HG03025 (cell line): ENCODE measurements around the gene NEO1.

ENCODE experiments used
- ATAC-seq: cut with Tn5 transposase; IDR thresholded peaks from one replicate; pipeline ENCODE4 v1.9.1; 2021; ENCODE audit warnings: mild to moderate bottlenecking, moderate library complexity; ENCODE audit not compliant: unreplicated experiment, low FRiP score

Gene NEO1

DNA sequence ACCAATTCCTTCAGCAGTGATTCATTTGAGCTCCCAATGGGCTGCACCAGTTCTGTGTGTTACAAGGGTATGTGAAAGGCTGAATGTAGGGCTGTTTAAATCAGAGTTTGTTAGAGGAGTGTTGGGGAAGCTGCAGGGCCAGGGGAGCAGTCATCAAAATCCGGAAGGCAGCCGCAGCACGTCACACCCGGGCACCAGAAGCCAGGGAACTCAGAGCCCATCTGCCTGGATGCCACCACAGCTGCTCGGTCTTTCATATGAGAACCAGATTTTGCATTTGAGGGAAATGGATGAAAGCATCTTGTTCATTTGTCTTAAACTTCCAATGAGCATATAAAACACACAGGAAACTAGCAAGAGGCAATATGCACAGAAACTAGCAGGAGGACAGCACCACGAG, 24.2 kb upstream of the NEO1 start:
- ATAC-seq: no peak

DNA sequence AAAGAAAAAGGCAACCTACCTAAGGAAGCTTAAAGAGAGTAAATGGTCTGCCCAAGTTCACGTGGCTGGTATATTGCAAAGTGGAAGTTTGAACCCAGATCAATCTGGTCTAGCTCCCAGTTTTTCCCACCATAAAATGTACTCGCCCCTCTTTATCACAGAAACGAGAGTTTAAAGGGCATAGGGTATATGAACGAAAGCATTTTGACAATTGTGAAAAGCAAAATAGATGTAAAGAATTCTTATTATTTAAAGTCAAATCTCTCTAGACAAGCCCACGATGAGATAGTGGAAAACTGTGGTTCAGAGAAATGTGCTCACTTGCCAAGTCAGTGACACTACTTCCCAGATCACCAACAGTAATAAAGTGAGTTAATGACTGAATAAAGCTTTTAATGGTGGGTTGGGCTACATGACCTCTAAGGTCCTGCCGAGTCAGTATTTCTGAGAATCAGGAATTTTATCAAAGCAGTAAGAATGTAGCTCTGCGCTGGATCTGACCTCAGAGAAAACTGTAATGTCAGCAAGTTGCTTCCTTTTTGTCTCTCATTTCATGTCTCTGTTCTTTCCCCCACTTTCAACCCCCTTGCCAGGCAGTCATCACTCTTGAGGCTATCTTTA, 23.3 kb upstream of the NEO1 start:
- no peak for ATAC-seq

GRCh38 chr15:73030122-73030679, 22.1 kb upstream of the NEO1 start:
- no peak for ATAC-seq

DNA sequence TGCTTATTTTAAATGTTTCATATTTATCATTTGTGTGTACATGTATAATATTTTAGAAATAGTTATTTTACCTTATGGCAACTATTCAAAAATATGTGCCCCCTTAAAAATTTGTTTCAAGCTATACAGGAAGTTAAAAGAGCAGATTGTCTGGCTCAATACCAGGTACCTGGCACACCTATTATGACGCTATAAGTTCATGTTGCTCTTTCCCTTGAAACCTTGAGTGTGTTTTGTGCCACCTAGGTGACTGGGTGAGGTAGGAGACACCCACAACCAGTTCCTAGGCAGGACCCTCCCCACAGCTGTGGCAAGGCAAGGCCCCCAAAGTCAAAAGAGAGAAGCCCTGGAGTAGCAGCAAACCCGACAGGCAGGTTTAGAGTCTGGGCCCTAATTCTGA, 20.6 kb upstream of the NEO1 start:
- ATAC-seq: no peak

DNA sequence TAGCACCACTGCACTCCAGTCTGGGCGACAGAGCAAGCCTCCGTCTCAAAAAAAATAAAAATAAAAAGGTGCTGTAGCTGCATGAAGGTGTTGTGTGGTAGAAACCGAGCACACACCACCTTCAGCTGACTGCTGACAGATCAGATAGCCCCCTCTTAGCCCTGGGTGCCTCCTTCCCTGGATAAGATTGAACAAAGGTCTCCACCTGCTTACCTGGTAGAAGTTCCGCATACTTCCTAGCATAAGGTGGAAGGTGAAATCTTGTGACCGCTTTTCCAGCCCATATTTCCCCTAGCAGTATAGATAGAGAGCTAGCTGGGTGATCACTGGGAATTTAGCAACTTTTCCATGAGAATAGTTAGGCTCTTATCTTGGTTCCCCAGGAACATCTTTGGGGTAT, 18.7 kb upstream of the NEO1 start:
- ATAC-seq: no peak

DNA sequence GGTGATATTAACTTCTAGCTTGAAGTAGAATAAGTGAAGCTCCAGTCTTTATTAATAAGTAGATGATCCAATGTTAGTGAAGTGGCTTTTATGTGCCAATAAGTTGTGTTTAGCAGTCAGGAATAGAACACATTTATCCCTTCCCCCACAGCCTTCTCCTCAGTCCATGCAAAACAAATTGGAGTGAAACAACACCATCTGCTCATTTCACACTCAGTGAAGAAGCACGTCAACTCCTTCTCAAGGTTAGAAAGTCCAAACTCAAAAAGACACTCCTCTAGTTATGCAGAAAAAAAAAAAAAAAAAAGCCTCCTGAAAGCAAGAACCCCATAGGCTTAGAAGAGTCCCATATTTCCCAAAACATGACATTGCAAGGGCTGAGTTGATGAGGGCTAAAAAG, 18.0 kb upstream of the NEO1 start:
- ATAC-seq: no peak

- ATAC-seq: no peak
Observed at GRCh38 chr15:73035221-73035620, 17.0 kb upstream of the NEO1 start.

- ATAC-seq: no peak
Observed at GRCh38 chr15:73038220-73038619, 14.0 kb upstream of the NEO1 start.

GRCh38 chr15:73046073-73046472, 6.2 kb upstream of the NEO1 start:
- ATAC-seq: no peak

DNA sequence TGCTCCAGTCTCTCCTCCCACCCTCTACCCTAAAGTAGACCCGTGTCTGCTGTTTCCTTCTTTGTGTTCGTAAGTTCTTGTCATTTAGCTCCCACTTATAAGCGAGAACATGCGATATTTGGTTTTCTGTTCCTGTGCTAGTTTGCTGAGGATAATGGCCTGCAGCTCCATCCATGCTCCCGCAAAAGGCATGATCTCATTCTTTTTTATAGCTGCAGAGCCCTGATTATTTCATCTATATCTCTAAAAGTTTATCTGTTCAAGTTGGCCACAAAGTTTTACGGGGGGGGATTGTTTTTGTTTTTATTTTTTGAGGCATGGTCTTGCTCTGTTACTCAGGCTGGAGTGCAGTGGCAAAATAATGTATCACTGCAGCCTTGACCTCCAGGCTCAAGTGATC, 4.4 kb upstream of the NEO1 start:
- no peak for ATAC-seq

DNA sequence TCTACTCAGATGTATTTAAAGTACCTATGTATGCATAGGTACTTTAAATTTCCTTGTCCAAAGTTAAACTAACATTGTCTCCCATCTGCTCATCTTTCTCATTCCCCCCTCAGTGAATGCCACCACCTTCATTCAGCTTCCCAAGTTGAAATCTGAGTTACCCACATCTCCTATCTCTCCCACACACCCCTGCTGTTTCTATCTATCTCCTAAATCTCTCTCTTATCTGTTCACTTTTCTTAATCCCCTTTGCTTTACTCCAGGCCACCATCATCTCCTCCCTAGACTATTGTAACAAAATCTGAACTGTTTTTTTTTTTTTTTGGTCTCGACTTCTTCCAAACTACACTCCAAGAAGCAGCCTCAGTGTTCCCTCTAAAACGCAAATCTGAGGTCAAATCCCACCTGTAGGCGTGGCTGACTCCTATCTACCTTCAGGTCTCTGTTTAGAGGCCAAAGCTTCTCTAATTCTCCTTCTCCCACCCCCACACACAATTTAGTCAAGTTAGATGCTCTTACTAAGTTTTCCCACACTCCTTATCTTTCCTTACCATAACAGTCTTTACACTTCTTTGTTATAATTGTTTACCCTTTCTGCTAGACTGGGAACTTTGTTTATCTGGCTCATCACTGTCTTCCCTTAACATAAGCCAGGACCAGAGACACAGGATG, 3.5 kb upstream of the NEO1 start:
- ATAC-seq: no peak

- no peak for ATAC-seq
Observed at GRCh38 chr15:73049564-73050215, 2.6 kb upstream of the NEO1 start.

DNA sequence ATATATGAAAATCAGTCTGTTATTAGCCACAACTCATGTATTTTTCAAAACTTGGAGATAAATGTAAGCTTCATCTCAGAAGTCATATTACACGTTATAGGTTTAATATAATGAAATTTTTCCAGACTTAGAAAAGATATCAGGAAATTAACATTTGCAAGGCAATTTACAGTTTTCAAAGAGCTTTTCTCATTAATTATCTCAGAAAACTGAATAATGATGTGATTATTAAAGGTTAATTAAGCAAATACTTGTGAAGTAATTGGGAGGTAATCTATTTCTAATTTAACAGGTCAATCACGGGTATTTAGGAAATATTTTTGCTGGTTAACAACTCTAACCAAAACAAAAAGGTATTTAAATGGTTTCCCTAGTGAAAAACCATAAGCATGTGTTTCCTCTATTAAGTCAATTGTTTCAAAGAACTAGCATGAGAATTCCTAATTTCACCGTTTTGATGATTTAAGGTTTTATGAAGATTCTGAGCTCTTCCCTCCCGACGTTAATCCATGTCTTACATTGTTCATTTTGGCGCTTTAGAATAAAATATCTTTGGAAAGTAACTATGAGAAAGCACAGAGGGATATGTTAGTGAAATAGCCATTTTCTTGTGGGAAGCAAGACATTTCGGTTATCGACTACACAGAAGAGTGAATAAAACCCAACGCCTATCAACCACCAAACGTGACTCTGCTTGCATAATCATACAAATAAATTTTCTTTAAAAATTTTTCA, 1.5 kb upstream of the NEO1 start:
- no peak for ATAC-seq

GRCh38 chr15:73051391-73051806, 864 bp upstream of the NEO1 start:
- peak; percentile 17 for ATAC-seq

DNA sequence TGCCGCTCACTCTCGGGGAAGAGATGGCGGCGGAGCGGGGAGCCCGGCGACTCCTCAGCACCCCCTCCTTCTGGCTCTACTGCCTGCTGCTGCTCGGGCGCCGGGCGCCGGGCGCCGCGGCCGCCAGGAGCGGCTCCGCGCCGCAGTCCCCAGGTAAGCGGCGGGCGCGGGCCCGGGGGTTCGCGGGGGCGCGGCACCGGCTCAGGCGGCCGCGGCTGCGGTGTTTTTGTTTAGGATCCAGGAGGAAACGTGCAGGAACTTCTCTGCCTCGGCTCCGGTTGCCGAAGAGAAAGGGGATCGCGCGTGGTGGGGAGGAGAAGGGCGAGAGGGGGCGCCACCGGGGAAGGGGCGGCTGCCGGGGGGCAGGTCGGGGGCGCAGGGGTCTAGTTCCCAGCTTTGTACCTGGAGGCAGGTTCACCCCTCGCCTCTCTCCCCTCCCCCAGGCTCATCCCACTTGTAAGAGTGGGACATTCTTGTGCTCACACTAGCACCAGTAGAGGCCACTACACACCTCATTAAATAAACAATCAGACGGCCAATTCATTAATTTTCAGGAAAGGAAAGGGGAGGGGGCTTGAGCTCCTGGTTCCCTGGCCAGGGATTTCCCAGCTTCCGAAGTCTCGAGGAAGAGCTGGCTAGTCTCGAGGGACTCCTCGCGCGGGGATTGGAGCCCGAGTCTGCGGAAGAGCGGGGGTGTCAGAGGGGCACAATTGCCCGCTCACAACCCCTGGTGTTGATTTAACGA, 562 bp downstream of the NEO1 start:
- ATAC-seq: no peak

DNA sequence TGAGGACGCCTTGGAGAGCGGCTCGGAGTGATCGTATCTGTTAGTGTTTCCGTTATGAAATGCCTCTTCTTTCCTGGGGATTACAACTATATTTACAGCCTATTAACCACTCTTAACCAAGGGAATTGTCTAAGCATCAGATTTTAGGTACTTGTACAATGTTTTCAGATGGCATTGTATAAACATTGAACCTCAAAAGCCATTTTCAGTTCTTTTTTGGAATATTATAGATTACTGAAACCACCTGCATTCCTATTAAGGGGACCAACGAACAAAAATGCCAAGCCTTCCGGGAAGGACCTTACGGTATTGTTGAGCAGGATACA, 1.1 kb downstream of the NEO1 start:
- no peak for ATAC-seq

DNA sequence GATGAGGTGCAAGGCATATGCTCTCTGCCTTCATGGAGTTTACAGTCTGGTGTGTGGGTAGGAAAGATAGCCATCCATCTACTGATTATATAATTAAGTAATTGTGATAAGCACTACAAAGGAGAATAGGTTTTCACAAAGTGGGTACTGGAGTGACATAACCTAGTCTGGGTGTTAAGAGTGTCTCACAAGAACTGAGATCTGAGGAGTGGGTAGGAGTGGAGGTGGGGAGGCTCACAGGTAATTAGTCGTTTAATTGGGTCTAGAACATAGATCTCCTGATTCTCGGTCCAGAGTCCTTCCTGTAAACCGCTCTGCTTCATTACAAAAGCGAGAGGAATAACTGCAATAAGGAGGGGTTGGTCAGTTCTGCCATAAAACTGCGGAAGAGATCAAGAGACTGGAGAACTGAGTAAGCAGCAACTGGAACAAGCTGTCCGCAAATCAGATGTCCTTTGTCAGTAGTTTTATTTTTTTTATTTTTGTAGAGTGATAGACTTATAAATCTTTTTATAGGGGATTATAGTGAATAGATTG, 2.2 kb downstream of the NEO1 start:
- no peak for ATAC-seq

DNA sequence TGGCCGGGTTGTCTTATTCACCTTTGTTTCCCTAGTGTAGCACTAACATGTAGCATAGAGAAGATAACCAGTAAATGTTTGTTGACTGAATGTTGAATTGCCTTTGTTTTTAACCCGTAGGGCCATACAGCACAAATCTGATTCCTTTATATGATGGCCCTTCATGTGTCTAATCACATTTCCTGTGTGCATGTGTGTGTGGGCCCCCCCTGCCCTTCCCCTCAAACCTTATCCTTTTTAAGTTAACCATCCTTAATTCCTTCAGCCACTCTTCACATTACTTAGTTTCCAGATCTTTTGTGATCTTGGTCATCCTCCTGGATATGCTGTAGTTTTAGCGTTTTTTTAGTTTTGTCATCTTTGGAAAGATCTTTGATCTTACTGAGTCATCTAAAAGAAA, 4.2 kb downstream of the NEO1 start:
- ATAC-seq: no peak

DNA sequence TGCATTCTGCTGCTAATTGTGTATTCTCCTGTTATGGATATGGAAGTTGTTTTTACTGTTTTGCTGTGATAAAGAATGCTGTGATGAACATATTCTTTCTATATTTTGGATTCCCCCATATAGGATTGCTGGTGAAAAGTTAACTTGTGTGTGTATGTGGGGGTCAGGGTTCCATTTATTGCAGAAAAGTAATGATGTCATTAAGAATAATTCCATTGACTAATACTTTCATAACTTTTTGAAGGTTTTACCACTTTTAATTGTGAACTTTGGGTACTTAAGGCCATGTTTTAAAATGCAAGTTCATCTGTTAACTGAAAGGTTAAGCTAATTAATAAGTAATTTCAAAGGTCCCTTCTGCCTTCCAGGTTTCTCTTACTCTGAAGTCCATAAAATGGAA, 6.2 kb downstream of the NEO1 start:
- ATAC-seq: no peak

DNA sequence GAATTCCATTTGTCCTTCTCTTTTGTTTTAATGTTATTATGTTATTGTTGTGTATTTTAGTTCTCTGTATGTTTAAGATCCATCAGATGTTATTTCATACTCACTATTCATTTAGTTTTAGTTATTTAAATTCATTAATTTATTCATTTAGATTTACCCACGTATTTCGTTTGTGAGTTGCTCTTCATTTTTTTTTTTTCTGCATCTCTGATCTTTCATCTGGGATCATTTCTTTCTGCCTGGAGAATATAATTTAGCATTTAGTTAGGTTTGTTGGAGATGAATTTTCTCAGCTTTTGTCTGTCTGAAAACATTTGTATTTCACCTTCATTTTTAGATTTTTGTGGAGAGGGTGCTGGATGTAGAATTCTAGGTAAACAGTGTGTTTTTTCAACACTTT, 12.9 kb downstream of the NEO1 start:
- ATAC-seq: no peak
